Measurements from ENCODE around the gene GRK1.

The GRK1 gene

GRCh38 chr13:113659337-113659736 is 7.7 kb upstream of the GRK1 start:
- no peak overlapping the region for H3K4me3 ChIP-seq (ENCODE audit: low read length)
- TF ChIP-seq CTCF (conservative IDR thresholded peaks at IDR 0.05; ENCODE audit: low read length), result no peak
- no peak for DNase-seq (ENCODE audit: low read depth)

GRCh38 chr13:113660066-113660465 is 7.0 kb upstream of the GRK1 start:
- DNase-seq (ENCODE audit: low read depth), result no peak
- no peak for TF ChIP-seq CTCF (conservative IDR thresholded peaks at IDR 0.05; ENCODE audit: low read length)
- H3K4me3 ChIP-seq (ENCODE audit: low read length), result no peak overlapping the region

- no peak overlapping the region for H3K4me3 ChIP-seq (ENCODE audit: low read length)
- DNase-seq (ENCODE audit: low read depth), result no peak
- TF ChIP-seq CTCF (conservative IDR thresholded peaks at IDR 0.05; ENCODE audit: low read length), result no peak
These were observed 5.5 kb upstream of the GRK1 start for GRCh38 chr13:113661509-113661908.

GRCh38 chr13:113663934-113664333 is 3.1 kb upstream of the GRK1 start:
- no peak for DNase-seq (ENCODE audit: low read depth)
- no peak for TF ChIP-seq CTCF (conservative IDR thresholded peaks at IDR 0.05; ENCODE audit: low read length)
- H3K4me3 ChIP-seq (ENCODE audit: low read length), result no peak overlapping the region

GRCh38 chr13:113664751-113665596 is 2.0 kb upstream of the GRK1 start:
- no peak for DNase-seq (ENCODE audit: low read depth)
- H3K4me3 ChIP-seq (ENCODE audit: low read length), result no peak overlapping the region
- TF ChIP-seq CTCF (conservative IDR thresholded peaks at IDR 0.05; ENCODE audit: low read length), result no peak

- TF ChIP-seq CTCF (conservative IDR thresholded peaks at IDR 0.05; ENCODE audit: low read length), result no peak
- no peak overlapping the region for H3K4me3 ChIP-seq (ENCODE audit: low read length)
- no peak for DNase-seq (ENCODE audit: low read depth)
These were observed 1.3 kb upstream of the GRK1 start for GRCh38 chr13:113665597-113666328.

- no peak for DNase-seq (ENCODE audit: low read depth)
- no peak for TF ChIP-seq CTCF (conservative IDR thresholded peaks at IDR 0.05; ENCODE audit: low read length)
- no peak overlapping the region for H3K4me3 ChIP-seq (ENCODE audit: low read length)
These were observed 719 bp upstream of the GRK1 start for GRCh38 chr13:113666329-113666670.
